Measurements from ENCODE around the gene TLCD5.

Gene TLCD5

GRCh38 chr11:120295099-120295498 lies 30.0 kb upstream of the TLCD5 start:
- H3K4me3 ChIP-seq (replicated peaks in 1 of 2; ENCODE audit: low read depth in 2 of 2, low read length in 2 of 2): no peak overlapping the region
- DNase-seq (ENCODE audit: low read depth in 2 of 2): peak in 1 of 2 donors; percentile 54
- TF ChIP-seq CTCF (IDR thresholded peaks at IDR 0.05; ENCODE audit: low read depth, low read length): no peak

- H3K4me3 ChIP-seq (replicated peaks in 1 of 2; ENCODE audit: low read depth in 2 of 2, low read length in 2 of 2): no peak overlapping the region
- no peak for DNase-seq (ENCODE audit: low read depth in 2 of 2)
- no peak for TF ChIP-seq CTCF (IDR thresholded peaks at IDR 0.05; ENCODE audit: low read depth, low read length)
These were observed 28.5 kb upstream of the TLCD5 start for GRCh38 chr11:120296554-120296953.

GRCh38 chr11:120298461-120298860 lies 26.6 kb upstream of the TLCD5 start:
- TF ChIP-seq CTCF (IDR thresholded peaks at IDR 0.05; ENCODE audit: low read depth, low read length): no peak
- H3K4me3 ChIP-seq (replicated peaks in 1 of 2; ENCODE audit: low read depth in 2 of 2, low read length in 2 of 2): no peak overlapping the region
- no peak for DNase-seq (ENCODE audit: low read depth in 2 of 2)

GRCh38 chr11:120302001-120302805 lies 22.9 kb upstream of the TLCD5 start:
- H3K4me3 ChIP-seq (replicated peaks in 1 of 2; ENCODE audit: low read depth in 2 of 2, low read length in 2 of 2): no peak overlapping the region
- DNase-seq (ENCODE audit: low read depth in 2 of 2): no peak
- no peak for TF ChIP-seq CTCF (IDR thresholded peaks at IDR 0.05; ENCODE audit: low read depth, low read length)

- DNase-seq (ENCODE audit: low read depth in 2 of 2): peak; percentile 88 to 92
- no peak overlapping the region for H3K4me3 ChIP-seq (replicated peaks in 1 of 2; ENCODE audit: low read depth in 2 of 2, low read length in 2 of 2)
- TF ChIP-seq CTCF (IDR thresholded peaks at IDR 0.05; ENCODE audit: low read depth, low read length): peak; percentile 98
These were observed 22.0 kb upstream of the TLCD5 start for GRCh38 chr11:120303004-120303637.

- TF ChIP-seq CTCF (IDR thresholded peaks at IDR 0.05; ENCODE audit: low read depth, low read length): no peak
- H3K4me3 ChIP-seq (replicated peaks in 1 of 2; ENCODE audit: low read depth in 2 of 2, low read length in 2 of 2): no peak overlapping the region
- peak; percentile 13 to 55 for DNase-seq (ENCODE audit: low read depth in 2 of 2)
These were observed 20.6 kb upstream of the TLCD5 start for GRCh38 chr11:120304526-120304925.

Measured in cardiac fibroblast (primary cell).